Measurements from ENCODE around the gene CHIT1.

GRCh38 chr1:203173566-203173965 lies 55.9 kb downstream of the CHIT1 start:
- TF ChIP-seq CTCF (IDR thresholded peaks at IDR 0.05; ENCODE audit: low read length) (no peak), EZH2 (optimal IDR thresholded peaks at IDR 0.05; ENCODE audit: low read depth, low read length) (no peak), EZH2phosphoT487 (IDR thresholded peaks at IDR 0.05; ENCODE audit: low read length) (no peak)

All from MM.1S (cell line).